Esophagus muscularis mucosa (tissue), 4 donors: Measurements from ENCODE around the gene HSD11B1L. TPM values are rescaled to one million over a fixed set of nuclear protein-coding genes. Genes with fewer than 3 reads are reported as not detected.

Experiments
- DNase-seq: peaks from one replicate; pipeline ENCODE4 v3.0.0-alpha.2; 2017; ENCODE audit errors: extremely low spot score
- H3K27ac ChIP-seq, 4 donors: fragments of 200-600 bp; sonication (generic); replicated peaks in 1 of 4; 1 replicate in 3 of 4; 2 replicates in 1 of 4; pipeline ENCODE4 v1.5.1; 2016 to 2019; ENCODE audit warnings: mild to moderate bottlenecking in 1 of 4
- H3K27me3 ChIP-seq, 4 donors: fragments of 200-600 bp; sonication (generic); one replicate each; pipeline versions ENCODE4 v1.5.1 to v1.6.0; 2016 to 2019
- H3K36me3 ChIP-seq, 4 donors: fragments of 200-600 bp; sonication (generic); one replicate each; pipeline ENCODE4 v1.5.1; 2016 to 2019
- H3K4me1 ChIP-seq, 4 donors: fragments of 200-600 bp; sonication (generic); one replicate each; pipeline ENCODE4 v1.5.1; 2016 to 2019
- H3K4me3 ChIP-seq, 4 donors: fragments of 200-600 bp; sonication (generic); 1 replicate in 2 of 4; 2 replicates in 2 of 4; pipeline ENCODE4 v1.5.1; 2016 to 2019; ENCODE audit warnings: mild to moderate bottlenecking in 4 of 4, moderate library complexity in 1 of 4
- H3K9me3 ChIP-seq, 4 donors: fragments of 200-600 bp; sonication (generic); 1 replicate in 3 of 4; 2 replicates in 1 of 4; pipeline ENCODE4 v1.5.1; 2016 to 2019
- CTCF ChIP-seq, 3 experiments: fragments of 200-600 bp in 2 of 3; fragments of 450-650 bp in 1 of 3; sonication (generic) in 2 of 3; IDR thresholded peaks; one replicate each; pipeline ENCODE4 v1.5.1; 2017 to 2019; ENCODE audit warnings: antibody characterized with exemption in 3 of 3, mild to moderate bottlenecking in 2 of 3, moderate library complexity in 1 of 3
- EP300 ChIP-seq: sonication (generic); formaldehyde crosslinking; IDR thresholded peaks from one replicate; pipeline ENCODE4 v1.6.1; 2017; ENCODE audit warnings: antibody characterized with exemption
- POLR2A ChIP-seq: fragments of 450-650 bp; IDR thresholded peaks from one replicate; pipeline ENCODE4 v1.6.1; 2017; ENCODE audit warnings: antibody characterized with exemption, moderate library complexity, mild to moderate bottlenecking, low read depth
- POLR2AphosphoS5 ChIP-seq, 2 donors: sonication (generic); formaldehyde crosslinking; IDR thresholded peaks; one replicate each; pipeline ENCODE4 v1.6.1; 2017; ENCODE audit warnings: antibody characterized with exemption in 2 of 2
- WGBS: methylation state at CpG from one replicate; pipeline ENCODE4 v1.1.5; 2018; 5-methylcytosine and 5-hydroxymethylcytosine counted together
- intact Hi-C: fragments of 100-400 bp; cut with DNase I; formaldehyde crosslinking; loops from one replicate; pipeline ENCODE4 v1.15.1; 2023
- total RNA-seq, 4 donors: library from RNA; depleted of rRNA; stranded (reverse); fragments of >200 nt; gene quantifications; one replicate each; pipeline versions ENCODE4 v1.1.0 to v1.2.1, GENCODE V29; 2016

Gene HSD11B1L
- total RNA-seq, 4 donors from 2014 or later: 15.0 to 21.8 (median 17.8) TPM

GRCh38 chr19:5669212-5669611, 11.6 kb upstream of the HSD11B1L start:
- TF ChIP-seq POLR2A (no peak), CTCF (IDR thresholded peaks at IDR 0.05) (no peak), POLR2AphosphoS5 (IDR thresholded peaks at IDR 0.05) (no peak)
- Histone ChIP-seq H3K27ac (no peak overlapping the region), H3K4me1 (no peaks in the 10 kb centered on the region), H3K27me3 (no peaks in the 10 kb centered on the region), H3K9me3 (no peaks in the 10 kb centered on the region), H3K36me3 (peaks cover 53 to 69% (median 69%) of the 10 kb centered on the region in 4 donors), H3K4me3 (no peak overlapping the region)
- intact Hi-C loops: no loop called here
- WGBS: 85% methylated on average over 2 of the region's 11 CpGs
- DNase-seq: no peak

- Histone ChIP-seq H3K9me3 (no peaks in the 10 kb centered on the region), H3K36me3 (peaks cover 29 to 45% (median 45%) of the 10 kb centered on the region in 4 donors), H3K4me1 (peaks cover 0 to 5% (median 0%) of the 10 kb centered on the region in 4 donors), H3K4me3 (no peak overlapping the region), H3K27ac (no peak overlapping the region), H3K27me3 (no peaks in the 10 kb centered on the region)
- no peak for DNase-seq
- TF ChIP-seq POLR2AphosphoS5 (IDR thresholded peaks at IDR 0.05): no peak
- TF ChIP-seq CTCF (IDR thresholded peaks at IDR 0.05): no peak
- TF ChIP-seq EP300: no peak
- no peak for TF ChIP-seq POLR2A
- 98% methylated on average over 5 of the region's 7 CpGs for WGBS
- intact Hi-C loops: no loop called here
These were observed 9.2 kb upstream of the HSD11B1L start for GRCh38 chr19:5671600-5671999.

GRCh38 chr19:5672708-5673459, 7.9 kb upstream of the HSD11B1L start:
- H3K36me3 ChIP-seq: peaks cover 16 to 38% (median 36%) of the 10 kb centered on the region in 4 donors
- 90% methylated on average over 8 of the region's 13 CpGs for whole genome bisulfite sequencing
- H3K9me3 ChIP-seq: no peaks in the 10 kb centered on the region
- no peak overlapping the region for H3K27ac ChIP-seq
- no peak for DNase-seq
- no peaks in the 10 kb centered on the region for H3K27me3 ChIP-seq
- TF ChIP-seq POLR2A (no peak), CTCF (IDR thresholded peaks at IDR 0.05) (no peak)
- peaks cover 0 to 5% (median under 1%) of the 10 kb centered on the region in 4 donors for H3K4me1 ChIP-seq
- intact Hi-C loops: no loop called here
- no peak overlapping the region for H3K4me3 ChIP-seq

GRCh38 chr19:5673752-5674151, 7.1 kb upstream of the HSD11B1L start:
- Histone ChIP-seq H3K36me3 (peaks cover 10 to 38% (median 36%) of the 10 kb centered on the region in 4 donors), H3K9me3 (no peaks in the 10 kb centered on the region), H3K4me3 (no peak overlapping the region), H3K4me1 (peaks cover under 1 to 9% (median 6%) of the 10 kb centered on the region in 4 donors), H3K27me3 (no peaks in the 10 kb centered on the region), H3K27ac (no peak overlapping the region)
- WGBS: 98% methylated on average over 1 of the region's 1 CpG
- TF ChIP-seq EP300 (no peak), POLR2A (no peak), CTCF (IDR thresholded peaks at IDR 0.05) (no peak), POLR2AphosphoS5 (IDR thresholded peaks at IDR 0.05) (no peak)
- no peak for DNase-seq
- intact Hi-C loops: no loop called here

GRCh38 chr19:5674714-5675113, 6.1 kb upstream of the HSD11B1L start:
- 95% methylated on average over 4 of the region's 5 CpGs for WGBS
- Histone ChIP-seq H3K9me3 (no peaks in the 10 kb centered on the region), H3K36me3 (peaks cover under 1 to 30% (median 27%) of the 10 kb centered on the region in 4 donors), H3K4me3 (no peak overlapping the region), H3K4me1 (peaks cover 10 to 19% (median 15%) of the 10 kb centered on the region in 4 donors), H3K27ac (no peak overlapping the region), H3K27me3 (no peaks in the 10 kb centered on the region)
- DNase-seq: no peak
- TF ChIP-seq EP300 (no peak), CTCF (IDR thresholded peaks at IDR 0.05) (no peak)
- intact Hi-C loops: no loop called here
